GM12892 (cell line): ENCODE results near the gene MRPL43.

ENCODE experiments used
- POLR2A ChIP-seq: IDR thresholded peaks from 2 replicates; pipeline ENCODE4 v1.6.1; 2011; ENCODE audit warnings: low read depth, low read length, control low read depth
- TAF1 ChIP-seq: IDR thresholded peaks from 2 replicates; pipeline ENCODE4 v1.6.1; 2011; ENCODE audit warnings: low read depth, mild to moderate bottlenecking, control low read depth, low read length, borderline replicate concordance

DNA sequence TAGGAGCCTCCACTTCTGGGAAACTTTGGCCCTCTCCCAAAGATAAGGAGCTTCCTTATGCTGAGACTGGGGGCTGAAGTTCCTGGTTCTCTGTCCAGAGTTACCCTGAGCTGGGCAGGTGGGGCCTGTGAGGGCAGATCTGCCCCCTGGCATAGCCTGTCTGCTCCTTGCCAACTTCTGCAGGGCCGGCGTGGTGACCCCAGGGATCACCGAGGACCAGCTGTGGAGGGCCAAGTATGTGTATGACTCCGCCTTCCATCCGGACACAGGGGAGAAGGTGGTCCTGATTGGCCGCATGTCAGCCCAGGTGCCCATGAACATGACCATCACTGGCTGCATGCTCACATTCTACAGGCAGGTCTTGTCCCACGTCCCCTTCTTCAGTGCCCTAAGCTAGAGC is 48.0 kb upstream of the MRPL43 start:
- TF ChIP-seq TAF1 (no peak), POLR2A (no peak)
